Mesendoderm (in vitro differentiated cells): Measurements from ENCODE around the gene FXYD4.

Experiments
- DNase-seq: peaks from one replicate; pipeline ENCODE4 v3.0.0; 2013
- H2AK5ac ChIP-seq: 2 replicates; pipeline ENCODE4 v1.6.1; 2013; ENCODE audit warnings: low read length, inconsistent platforms
- H2BK120ac ChIP-seq: 2 replicates; pipeline ENCODE4 v1.6.1; 2013; ENCODE audit warnings: low read depth, mild to moderate bottlenecking, low read length, moderate library complexity, mixed read lengths
- H2BK15ac ChIP-seq: replicated peaks from 2 replicates; pipeline ENCODE4 v1.6.1; 2013; ENCODE audit warnings: low read depth, mild to moderate bottlenecking, moderate library complexity
- H2BK5ac ChIP-seq: 2 replicates; pipeline ENCODE4 v1.6.1; 2013; ENCODE audit warnings: low read length, inconsistent platforms
- H3K18ac ChIP-seq: 2 replicates; pipeline ENCODE4 v1.6.1; 2013; ENCODE audit warnings: mild to moderate bottlenecking, low read length, mixed read lengths
- H3K23ac ChIP-seq: one replicate; pipeline ENCODE4 v1.6.1; 2013; ENCODE audit warnings: low read length
- H3K27ac ChIP-seq: 2 replicates; pipeline ENCODE4 v1.5.1; 2013; ENCODE audit warnings: low read depth, mild to moderate bottlenecking, inconsistent platforms, low read length, moderate library complexity
- H3K27me3 ChIP-seq: 2 replicates; pipeline ENCODE4 v1.6.1; 2013; ENCODE audit warnings: low read length, control low read depth, mild to moderate bottlenecking, inconsistent platforms; ENCODE audit not compliant: insufficient read depth, poor library complexity
- H3K36me3 ChIP-seq: 2 replicates; pipeline ENCODE4 v1.6.1; 2013; ENCODE audit warnings: low read length, inconsistent platforms; ENCODE audit not compliant: control insufficient read depth, insufficient read depth
- H3K4ac ChIP-seq: one replicate; pipeline ENCODE4 v1.6.1; 2013; ENCODE audit warnings: low read depth, mild to moderate bottlenecking, low read length, moderate library complexity
- H3K4me1 ChIP-seq: 2 replicates; pipeline ENCODE4 v1.6.1; 2013; ENCODE audit warnings: low read depth, low read length, inconsistent platforms; ENCODE audit not compliant: control insufficient read depth
- H3K4me2 ChIP-seq: 2 replicates; pipeline ENCODE4 v1.6.1; 2013; ENCODE audit warnings: low read length
- H3K4me3 ChIP-seq: 2 replicates; pipeline ENCODE4 v1.5.1; 2013; ENCODE audit warnings: mild to moderate bottlenecking, low read length
- H3K56ac ChIP-seq: one replicate; pipeline ENCODE4 v1.6.1; 2013; ENCODE audit warnings: low read length
- H3K79me1 ChIP-seq: 2 replicates; pipeline ENCODE4 v1.6.1; 2013; ENCODE audit warnings: low read length, inconsistent platforms
- H3K79me2 ChIP-seq: 2 replicates; pipeline ENCODE4 v1.6.1; 2013; ENCODE audit warnings: mild to moderate bottlenecking, low read length; ENCODE audit not compliant: control insufficient read depth, insufficient read depth
- H3K9ac ChIP-seq: 2 replicates; pipeline ENCODE4 v1.6.1; 2013; ENCODE audit warnings: low read length, inconsistent platforms
- H4K5ac ChIP-seq: one replicate; pipeline ENCODE4 v1.6.1; 2013; ENCODE audit warnings: low read length
- H4K8ac ChIP-seq: one replicate; pipeline ENCODE4 v1.6.1; 2013; ENCODE audit warnings: low read depth, mild to moderate bottlenecking, control low read depth, low read length, moderate library complexity
- WGBS: extraction: QIAGEN DNeasy Blood & Tissue Kit; methylation state at CpG from one replicate; pipeline ENCODE4 v1.1.7; 2013; ENCODE audit warnings: low lambda C conversion rate, missing lambda C conversion rate; ENCODE audit not compliant: insufficient coverage; ENCODE audit errors: extremely low coverage; 5-methylcytosine and 5-hydroxymethylcytosine counted together

The FXYD4 gene

DNA sequence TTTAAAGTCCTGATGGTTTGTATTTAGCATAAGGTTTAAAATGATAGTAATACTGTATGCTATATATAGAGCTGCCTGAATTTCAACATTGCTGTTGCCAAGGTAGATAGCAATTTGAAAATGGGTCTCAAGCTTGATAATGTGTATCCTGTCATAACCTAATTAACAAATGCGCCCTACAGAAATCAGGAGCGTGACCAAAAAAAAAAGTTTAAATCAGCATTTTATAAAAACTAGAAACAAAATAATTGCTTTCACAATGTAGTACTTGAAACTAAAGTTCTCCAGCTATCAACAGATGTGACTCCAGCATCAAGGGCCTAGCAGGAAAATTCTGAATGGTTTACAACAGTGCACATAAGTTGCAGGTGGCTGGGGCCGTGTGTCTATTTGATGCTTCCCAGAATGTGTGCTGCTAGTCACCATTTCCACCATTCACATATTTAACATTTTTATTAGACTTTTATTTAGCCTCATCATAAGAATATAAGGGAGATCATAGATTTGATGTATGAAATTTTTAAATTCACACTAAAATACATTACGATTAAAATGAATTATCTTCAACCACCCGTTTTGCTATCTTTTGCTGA is 14.1 kb downstream of the FXYD4 start:
- WGBS, result no CpG with 5 or more reads among the region's 5 CpGs
- peaks cover 21% of the 10 kb centered on the region for H3K79me2 ChIP-seq
- H3K4me2 ChIP-seq, result no peak overlapping the region
- H3K18ac ChIP-seq, result no peak overlapping the region
- H2AK5ac ChIP-seq, result no peak overlapping the region
- H3K56ac ChIP-seq, result no peak overlapping the region
- no peak overlapping the region for H2BK120ac ChIP-seq
- H3K4me3 ChIP-seq, result no peak overlapping the region
- DNase-seq, result no peak
- H4K5ac ChIP-seq, result no peak overlapping the region
- H2BK5ac ChIP-seq, result no peak overlapping the region
- no peak overlapping the region for H3K23ac ChIP-seq
- H3K27me3 ChIP-seq, result no peaks in the 10 kb centered on the region
- H3K9ac ChIP-seq, result no peak overlapping the region
- H4K8ac ChIP-seq, result no peak overlapping the region
- no peak overlapping the region for H3K27ac ChIP-seq
- peaks cover 14% of the 10 kb centered on the region for H3K36me3 ChIP-seq
- no peak overlapping the region for H3K4ac ChIP-seq
- no peak overlapping the region for H2BK15ac ChIP-seq
- peaks cover 1% of the 10 kb centered on the region for H3K4me1 ChIP-seq
- H3K79me1 ChIP-seq, result peaks cover 18% of the 10 kb centered on the region

DNA sequence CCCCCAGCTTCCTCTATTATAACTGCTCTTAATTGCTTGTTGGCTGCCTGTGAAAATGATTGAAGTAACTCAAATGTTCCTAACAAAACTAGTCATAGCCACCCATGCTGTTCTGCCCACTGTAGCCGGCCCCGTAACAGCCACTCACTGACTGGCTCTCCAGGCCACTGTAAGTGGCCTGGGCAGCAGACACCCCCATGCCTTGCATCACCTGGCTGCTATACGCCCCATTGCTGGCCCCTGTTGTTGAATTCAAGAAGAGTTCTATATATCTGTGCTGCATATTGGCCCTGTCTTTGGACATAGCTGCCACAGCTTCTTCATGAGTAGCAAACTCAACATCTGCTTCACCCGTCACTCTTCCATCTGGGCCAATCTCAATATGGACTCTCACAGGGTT is 15.1 kb downstream of the FXYD4 start:
- no peak overlapping the region for H2BK120ac ChIP-seq
- no peak overlapping the region for H2BK15ac ChIP-seq
- no peaks in the 10 kb centered on the region for H3K27me3 ChIP-seq
- no peak overlapping the region for H2AK5ac ChIP-seq
- peaks cover 29% of the 10 kb centered on the region for H3K79me2 ChIP-seq
- peaks cover 20% of the 10 kb centered on the region for H3K79me1 ChIP-seq
- H3K4me3 ChIP-seq, result no peak overlapping the region
- no peak overlapping the region for H2BK5ac ChIP-seq
- H3K23ac ChIP-seq, result no peak overlapping the region
- H3K36me3 ChIP-seq, result peaks cover 16% of the 10 kb centered on the region
- no peak overlapping the region for H3K9ac ChIP-seq
- no peak overlapping the region for H3K4ac ChIP-seq
- WGBS, result no CpG with 5 or more reads among the region's 4 CpGs
- peaks cover 3% of the 10 kb centered on the region for H3K4me1 ChIP-seq
- no peak overlapping the region for H3K18ac ChIP-seq
- no peak overlapping the region for H3K56ac ChIP-seq
- DNase-seq, result no peak
- no peak overlapping the region for H4K8ac ChIP-seq
- H3K27ac ChIP-seq, result no peak overlapping the region
- no peak overlapping the region for H4K5ac ChIP-seq
- no peak overlapping the region for H3K4me2 ChIP-seq

DNA sequence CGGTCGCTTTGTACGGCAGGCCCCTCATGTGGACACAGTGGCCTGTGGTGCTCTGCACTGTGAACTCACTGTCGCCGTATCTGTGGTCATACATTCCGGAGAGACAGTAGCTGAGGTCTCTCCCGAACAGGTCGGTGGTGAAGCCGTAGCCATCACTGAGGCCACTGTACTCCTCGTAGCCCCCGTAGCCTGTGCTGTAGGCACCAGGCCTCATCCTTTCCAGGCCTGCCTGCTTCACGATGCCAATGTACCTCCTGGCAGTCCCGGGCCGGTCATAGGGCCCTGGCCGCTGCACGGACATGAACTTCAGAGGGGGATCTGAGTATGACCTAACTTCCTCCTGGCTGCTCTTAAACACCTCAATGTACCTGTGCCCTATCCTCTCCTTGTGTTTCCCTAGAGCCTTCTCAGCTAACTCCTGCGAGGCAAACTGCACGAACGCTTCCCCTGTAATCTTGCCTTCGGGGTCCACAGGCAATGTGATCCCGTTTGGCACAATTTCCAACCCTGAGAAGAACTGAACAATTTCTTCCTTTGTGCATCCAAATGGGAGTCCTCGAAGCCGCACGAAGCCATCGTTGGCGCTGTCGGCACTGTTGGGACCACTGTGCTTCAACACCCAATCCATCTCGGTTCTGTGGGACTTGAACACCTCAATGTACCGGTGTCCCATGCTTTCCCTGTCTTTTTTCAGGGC is 15.7 kb downstream of the FXYD4 start:
- H3K27ac ChIP-seq, result no peak overlapping the region
- WGBS, result no CpG with 5 or more reads among the region's 29 CpGs
- H4K5ac ChIP-seq, result no peak overlapping the region
- H2AK5ac ChIP-seq, result no peak overlapping the region
- H3K79me1 ChIP-seq, result peaks cover 23% of the 10 kb centered on the region
- H2BK120ac ChIP-seq, result no peak overlapping the region
- no peak overlapping the region for H3K56ac ChIP-seq
- no peaks in the 10 kb centered on the region for H3K27me3 ChIP-seq
- no peak overlapping the region for H4K8ac ChIP-seq
- H3K79me2 ChIP-seq, result peaks cover 34% of the 10 kb centered on the region
- no peak overlapping the region for H3K23ac ChIP-seq
- H3K18ac ChIP-seq, result no peak overlapping the region
- H3K4me3 ChIP-seq, result no peak overlapping the region
- no peak overlapping the region for H3K9ac ChIP-seq
- H3K36me3 ChIP-seq, result peaks cover 19% of the 10 kb centered on the region
- no peak overlapping the region for H2BK15ac ChIP-seq
- H3K4me1 ChIP-seq, result peaks cover 3% of the 10 kb centered on the region
- H3K4me2 ChIP-seq, result no peak overlapping the region
- DNase-seq, result no peak
- no peak overlapping the region for H3K4ac ChIP-seq
- no peak overlapping the region for H2BK5ac ChIP-seq

DNA sequence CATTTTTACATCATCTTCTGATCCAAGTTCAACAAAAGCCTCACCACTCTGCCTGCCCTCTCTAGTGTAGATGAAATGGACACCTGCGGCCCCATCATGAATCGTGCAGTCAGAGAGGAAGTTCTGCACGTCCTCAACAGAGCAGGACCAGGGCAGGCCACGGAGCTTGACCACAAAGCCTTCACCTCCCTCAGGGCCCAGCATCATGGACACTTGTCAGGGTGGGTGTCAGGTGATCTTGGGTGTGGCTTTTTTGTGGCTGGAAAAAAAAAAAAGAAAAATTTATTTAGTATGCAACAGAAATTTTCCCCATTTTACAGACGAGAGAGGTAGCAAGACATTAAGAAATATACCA is 16.2 kb downstream of the FXYD4 start:
- Histone ChIP-seq H3K4ac (no peak overlapping the region), H3K4me3 (no peak overlapping the region), H3K4me1 (peaks cover 3% of the 10 kb centered on the region), H3K27me3 (no peaks in the 10 kb centered on the region), H2AK5ac (no peak overlapping the region), H3K79me2 (peaks cover 38% of the 10 kb centered on the region), H2BK5ac (no peak overlapping the region), H2BK120ac (no peak overlapping the region), H3K18ac (no peak overlapping the region), H4K5ac (no peak overlapping the region), H3K4me2 (no peak overlapping the region), H2BK15ac (no peak overlapping the region), H3K9ac (no peak overlapping the region), H4K8ac (no peak overlapping the region), H3K27ac (no peak overlapping the region), H3K23ac (no peak overlapping the region), H3K79me1 (peaks cover 25% of the 10 kb centered on the region), H3K36me3 (peaks cover 21% of the 10 kb centered on the region), H3K56ac (no peak overlapping the region)
- no peak for DNase-seq
- no CpG with 5 or more reads among the region's 5 CpGs for WGBS

DNA sequence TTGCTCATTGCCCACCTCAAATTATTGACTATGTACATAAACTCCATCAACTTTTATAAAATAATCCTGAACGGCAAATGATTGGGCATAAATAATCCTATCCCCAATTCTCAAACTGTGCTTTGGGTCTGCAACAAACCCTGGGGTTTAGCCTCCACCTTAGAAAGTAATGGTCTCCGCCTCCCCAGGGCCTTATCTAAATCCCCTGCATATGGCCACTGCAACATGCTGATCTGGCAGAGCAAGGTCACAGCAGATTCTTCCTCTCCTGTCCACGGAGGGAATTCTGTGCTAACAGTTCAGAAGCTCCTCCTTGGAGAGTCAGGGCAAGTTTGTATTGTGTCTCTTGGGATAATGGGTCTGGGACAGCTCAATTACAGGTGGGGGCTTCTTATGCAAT is 18.4 kb downstream of the FXYD4 start:
- WGBS, result no CpG with 5 or more reads among the region's 3 CpGs
- Histone ChIP-seq H2BK15ac (no peak overlapping the region), H4K5ac (no peak overlapping the region)

DNA sequence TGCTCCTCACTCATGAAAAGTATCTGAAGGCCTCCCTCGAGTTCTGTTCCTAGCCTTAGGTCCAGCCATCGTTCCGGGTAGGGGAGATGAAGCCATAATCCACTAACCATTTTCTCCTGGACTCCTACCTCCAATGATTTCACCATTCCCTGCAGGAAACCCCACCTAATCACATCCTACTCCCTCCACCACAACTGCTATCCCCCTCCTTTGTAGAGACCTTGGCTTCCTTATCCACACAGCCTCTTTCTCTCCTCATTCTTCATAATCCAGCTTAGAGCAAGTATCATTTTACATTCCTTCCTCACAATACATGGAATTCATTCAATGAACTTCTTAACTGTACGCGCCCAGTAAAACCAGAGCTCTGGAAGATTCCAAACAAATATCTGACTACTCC is 18.9 kb downstream of the FXYD4 start:
- Histone ChIP-seq H2BK15ac (no peak overlapping the region), H3K27ac (no peak overlapping the region), H2BK120ac (no peak overlapping the region), H4K8ac (no peak overlapping the region), H2AK5ac (no peak overlapping the region), H3K36me3 (peaks cover 27% of the 10 kb centered on the region), H2BK5ac (no peak overlapping the region), H3K4ac (no peak overlapping the region), H3K27me3 (no peaks in the 10 kb centered on the region), H4K5ac (no peak overlapping the region), H3K9ac (no peak overlapping the region), H3K4me3 (no peak overlapping the region), H3K18ac (no peak overlapping the region), H3K79me2 (peaks cover 62% of the 10 kb centered on the region), H3K4me1 (peaks cover 4% of the 10 kb centered on the region), H3K4me2 (no peak overlapping the region), H3K23ac (no peak overlapping the region), H3K56ac (no peak overlapping the region), H3K79me1 (peaks cover 32% of the 10 kb centered on the region)
- no CpG with 5 or more reads among the region's 5 CpGs for WGBS
- no peak for DNase-seq

More for the DNA sequence above, 18.4 kb downstream of the FXYD4 start:
- H3K4ac ChIP-seq, result no peak overlapping the region
- peaks cover 57% of the 10 kb centered on the region for H3K79me2 ChIP-seq
- no peak overlapping the region for H2BK120ac ChIP-seq
- H3K4me3 ChIP-seq, result no peak overlapping the region
- H3K18ac ChIP-seq, result no peak overlapping the region
- H3K27me3 ChIP-seq, result no peaks in the 10 kb centered on the region
- no peak overlapping the region for H3K9ac ChIP-seq
- peaks cover 32% of the 10 kb centered on the region for H3K79me1 ChIP-seq
- H4K8ac ChIP-seq, result no peak overlapping the region
- H3K4me2 ChIP-seq, result no peak overlapping the region
- H2BK5ac ChIP-seq, result no peak overlapping the region
- no peak overlapping the region for H3K56ac ChIP-seq
- no peak overlapping the region for H3K23ac ChIP-seq
- H2AK5ac ChIP-seq, result no peak overlapping the region
- peak; percentile 57 for DNase-seq
- H3K36me3 ChIP-seq, result peaks cover 27% of the 10 kb centered on the region
- H3K27ac ChIP-seq, result no peak overlapping the region
- H3K4me1 ChIP-seq, result peaks cover 3% of the 10 kb centered on the region
